Small intestine (tissue), 7 donors: ENCODE results near the gene POU3F1. TPM values are rescaled to one million over a fixed set of nuclear protein-coding genes. Genes with fewer than 3 reads are reported as not detected.

Experiments used
- DNase-seq, 2 donors: peaks; one replicate each; pipeline versions ENCODE4 v3.0.0 to v3.0.0-alpha.2; 2013
- FAIRE-seq: peaks from 2 replicates; lab custom pipeline; 2012; peaks lifted over from hg19 to GRCh38; lab: Jason Lieb, UNC
- H3K27ac ChIP-seq, 3 donors: one replicate each; pipeline ENCODE4 v1.5.1; 2013; ENCODE audit warnings: low read length in 2 of 3, mild to moderate bottlenecking in 2 of 3, control low read depth in 1 of 3, inconsistent platforms in 1 of 3, low read depth in 1 of 3, moderate library complexity in 1 of 3
- H3K27me3 ChIP-seq, 3 donors: one replicate each; pipeline ENCODE4 v1.6.1; 2013; ENCODE audit warnings: low read length in 3 of 3, inconsistent platforms in 1 of 3; ENCODE audit not compliant: control insufficient read depth in 3 of 3, insufficient read depth in 3 of 3
- H3K36me3 ChIP-seq, 3 donors: one replicate each; pipeline ENCODE4 v1.6.1; 2013; ENCODE audit warnings: low read length in 3 of 3, inconsistent platforms in 1 of 3, low read depth in 1 of 3, mild to moderate bottlenecking in 1 of 3, moderate library complexity in 1 of 3; ENCODE audit not compliant: control insufficient read depth in 3 of 3, insufficient read depth in 2 of 3
- H3K4me1 ChIP-seq, 3 donors: one replicate each; pipeline ENCODE4 v1.6.1; 2013; ENCODE audit warnings: low read length in 2 of 3, inconsistent platforms in 1 of 3, low read depth in 1 of 3, mild to moderate bottlenecking in 1 of 3, moderate library complexity in 1 of 3; ENCODE audit not compliant: control insufficient read depth in 3 of 3, insufficient read depth in 2 of 3
- H3K4me3 ChIP-seq, 3 donors: one replicate each; pipeline ENCODE4 v1.5.1; 2013; ENCODE audit warnings: low read length in 3 of 3, control low read depth in 1 of 3, inconsistent platforms in 1 of 3, low read depth in 1 of 3, mild to moderate bottlenecking in 1 of 3, moderate library complexity in 1 of 3
- H3K9me3 ChIP-seq, 2 donors: one replicate each; pipeline ENCODE4 v1.6.1; 2013; ENCODE audit warnings: low read depth in 1 of 2, low read length in 1 of 2; ENCODE audit not compliant: control insufficient read depth in 2 of 2, insufficient read depth in 1 of 2
- WGBS, 3 donors: extraction: QIAGEN DNeasy Blood & Tissue Kit; methylation state at CpG; one replicate each; pipeline ENCODE4 v1.1.7; 2013; 5-methylcytosine and 5-hydroxymethylcytosine counted together
- polyA plus RNA-seq, 4 donors: library from polyadenylated mRNA; stranded (reverse) in 3 of 4; unstranded in 1 of 4; fragments of 200-250 nt in 3 of 4; fragments of 120-200 nt in 1 of 4; gene quantifications; one replicate each; pipeline versions ENCODE4 v1.2.1 to v1.2.3, GENCODE V29; 2013
- donor health status: healthy with polysubstance abuse.
- donor health status: control.
- donor health status: control.
- donor health status: Bipolar disorder and iron deficiency.
- donor health status: healthy.

The POU3F1 gene
- polyA plus RNA-seq, 4 donors, result 0.04 TPM; not detected in 3

DNA sequence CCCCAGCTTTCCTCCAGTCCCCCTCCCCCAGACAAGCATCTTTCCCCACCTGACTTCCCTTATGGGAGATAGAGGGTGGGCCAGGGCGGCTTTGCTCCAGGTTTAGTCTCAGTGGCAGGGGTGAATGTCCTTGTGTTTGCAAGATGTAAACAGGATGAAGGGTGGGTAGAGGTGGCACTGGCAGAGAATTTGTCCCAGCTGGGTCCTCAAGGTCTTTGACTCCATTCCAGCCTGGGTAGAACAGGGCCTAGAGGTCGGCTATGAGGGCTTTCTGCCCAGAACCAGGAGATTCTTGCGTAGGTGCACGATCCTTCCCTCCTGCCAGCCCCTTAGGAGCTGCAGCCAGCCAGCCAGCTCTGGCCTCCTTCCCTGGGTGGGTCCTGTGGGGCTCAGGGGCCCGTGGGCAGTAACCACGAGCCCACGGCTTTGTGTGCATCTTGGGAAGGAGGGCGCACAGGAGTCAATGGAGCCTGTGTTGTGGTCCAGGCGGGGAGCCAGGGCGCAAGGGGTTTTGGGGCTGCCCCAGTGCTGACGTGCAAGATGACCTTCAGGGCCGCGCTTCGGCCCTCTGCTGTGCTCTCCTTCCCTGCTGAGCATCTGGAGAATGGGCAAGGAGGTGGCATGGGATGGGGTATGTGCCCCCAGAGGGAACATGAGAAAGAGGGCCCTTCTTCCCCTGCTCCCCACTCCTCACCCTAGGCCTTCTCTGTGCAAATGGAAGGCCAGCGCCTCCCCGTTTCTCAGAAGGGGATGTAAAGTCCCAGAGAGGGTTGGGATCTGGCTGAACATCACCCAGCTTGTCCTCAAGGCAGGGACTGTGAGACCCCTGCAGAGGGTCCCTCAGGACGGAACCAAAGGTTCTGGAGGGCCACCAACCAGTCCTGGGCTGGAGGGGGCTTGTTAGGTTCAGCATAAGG, 15.7 kb downstream of the POU3F1 start:
- H3K9me3 ChIP-seq, result no peaks in the 10 kb centered on the region
- peaks cover 0 to 17% (median 0%) of the 10 kb centered on the region in 3 donors for H3K4me1 ChIP-seq
- no peak overlapping the region for H3K4me3 ChIP-seq
- no peak overlapping the region for H3K27ac ChIP-seq
- DNase-seq (no peak), FAIRE-seq (no peak)
- H3K36me3 ChIP-seq, result peaks cover 3 to 15% (median 3%) of the 10 kb centered on the region in 3 donors
- WGBS, 3 donors, result 77 to 83% (median 77%) methylated on average over 16 to 17 of the region's 17 CpGs
- no peaks in the 10 kb centered on the region for H3K27me3 ChIP-seq

DNA sequence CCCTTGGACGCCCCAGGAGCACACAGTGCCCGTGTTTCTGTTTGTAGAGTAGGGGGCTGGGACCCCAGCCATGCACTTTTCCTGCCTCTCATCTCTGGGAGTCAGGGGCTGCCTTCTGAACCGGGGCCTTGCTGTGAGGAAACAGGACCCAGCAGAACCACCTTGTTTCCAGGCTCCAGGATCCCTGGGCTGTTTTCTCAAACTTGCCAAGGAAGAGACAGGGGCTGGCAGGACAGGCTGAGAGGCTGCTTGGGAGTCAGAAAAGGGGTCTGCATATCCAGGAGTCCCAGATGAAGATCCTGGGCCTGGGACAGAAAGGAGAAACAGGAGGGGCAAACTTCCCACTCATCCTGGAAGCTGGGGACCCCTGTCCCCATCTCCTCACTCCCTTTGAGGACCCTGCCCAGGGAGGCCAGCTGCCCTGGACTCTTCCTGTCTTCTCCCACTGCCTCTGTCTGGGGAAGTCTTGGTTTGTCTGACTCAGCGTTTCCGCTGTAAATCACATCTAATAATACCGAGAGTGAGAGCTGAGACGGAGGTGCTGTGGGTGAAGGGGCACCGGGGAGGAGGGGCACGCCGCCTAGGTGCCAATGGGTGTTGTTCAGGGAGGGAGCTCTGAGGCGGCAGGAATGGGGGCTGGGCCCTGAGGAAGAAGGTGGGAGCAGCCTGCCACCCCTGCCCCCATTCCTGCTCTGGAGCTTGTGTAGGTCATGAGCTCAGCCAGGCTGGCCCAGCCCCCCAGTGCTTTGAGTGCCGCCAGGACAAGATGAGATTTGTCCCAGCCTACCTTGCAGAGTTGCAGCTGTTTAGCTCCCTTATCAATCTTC, 16.7 kb downstream of the POU3F1 start:
- peaks cover 0 to 17% (median 0%) of the 10 kb centered on the region in 3 donors for H3K4me1 ChIP-seq
- WGBS, 3 donors, result 9 to 15% (median 11%) methylated on average over 12 of the region's 12 CpGs
- no peak overlapping the region for H3K4me3 ChIP-seq
- H3K27ac ChIP-seq, result peak overlapping the region in 1 of 3 donors; percentile 0
- no peaks in the 10 kb centered on the region for H3K9me3 ChIP-seq
- DNase-seq, result peak in 1 of 2 donors; percentile 65
- peaks cover 7 to 25% (median 9%) of the 10 kb centered on the region in 3 donors for H3K36me3 ChIP-seq
- FAIRE-seq, result no peak
- no peaks in the 10 kb centered on the region for H3K27me3 ChIP-seq

DNA sequence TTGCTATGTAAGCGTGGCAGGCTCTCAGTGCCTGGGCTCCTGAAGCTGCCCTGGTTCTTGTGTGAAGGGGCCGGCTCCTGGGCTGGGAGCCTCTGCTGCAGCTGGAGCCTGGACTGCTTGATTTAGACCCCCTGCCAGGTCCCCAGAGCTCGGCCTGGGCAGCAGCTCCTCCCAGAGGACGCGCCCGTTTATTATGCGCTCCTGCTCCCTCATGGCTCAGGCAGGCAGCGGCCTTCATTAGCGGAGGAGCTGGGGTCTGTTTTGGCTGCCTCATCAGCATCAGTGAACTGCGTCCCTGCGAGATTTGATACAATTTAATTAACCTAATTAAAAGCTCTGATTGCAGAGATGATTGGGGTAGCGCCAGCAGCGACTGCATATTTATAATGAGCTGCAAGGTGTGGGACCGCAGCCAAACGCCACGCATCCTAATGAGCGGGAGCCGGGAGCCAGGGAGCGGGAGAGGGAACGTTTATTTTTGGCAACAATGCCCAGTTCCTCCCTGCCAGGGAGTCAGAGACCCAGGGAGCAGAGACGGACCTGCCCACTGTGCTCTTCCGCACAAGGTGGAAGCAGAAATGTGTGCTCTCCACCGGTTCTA, 17.4 kb downstream of the POU3F1 start:
- H3K27me3 ChIP-seq, result no peaks in the 10 kb centered on the region
- no peak for FAIRE-seq
- H3K27ac ChIP-seq, result no peak overlapping the region
- H3K9me3 ChIP-seq, result no peaks in the 10 kb centered on the region
- peaks cover 9 to 26% (median 11%) of the 10 kb centered on the region in 3 donors for H3K36me3 ChIP-seq
- WGBS, 3 donors, result 19 to 36% (median 32%) methylated on average over 21 to 23 of the region's 23 CpGs
- no peak overlapping the region for H3K4me3 ChIP-seq
- peaks cover 0 to 17% (median 0%) of the 10 kb centered on the region in 3 donors for H3K4me1 ChIP-seq
- no peak for DNase-seq

DNA sequence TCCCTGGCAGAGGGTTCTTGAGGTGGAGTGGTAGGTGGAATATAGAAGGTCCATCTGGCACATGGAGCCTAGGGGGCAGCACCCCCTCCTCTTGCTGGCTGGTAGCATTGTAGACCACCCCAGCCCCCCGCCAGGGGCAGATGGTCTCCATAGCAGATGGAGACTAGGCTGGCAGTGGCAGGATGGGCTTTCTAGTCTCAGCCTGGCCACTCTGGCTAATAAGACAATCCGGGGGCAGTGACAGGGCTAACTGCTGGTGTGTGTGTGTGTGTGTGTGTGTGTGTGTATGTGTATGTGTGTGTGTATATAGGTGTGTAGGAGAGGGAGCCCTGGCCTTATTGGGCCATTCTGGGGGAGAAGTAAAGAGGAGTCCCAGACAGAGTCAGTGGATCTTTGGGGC, 17.9 kb downstream of the POU3F1 start:
- no peak overlapping the region for H3K4me3 ChIP-seq
- DNase-seq, result no peak
- no peaks in the 10 kb centered on the region for H3K9me3 ChIP-seq
- WGBS, 3 donors, result 52 to 75% (median 65%) methylated on average over 2 of the region's 2 CpGs
- H3K4me1 ChIP-seq, result peaks cover 0 to 17% (median 0%) of the 10 kb centered on the region in 3 donors
- FAIRE-seq, result no peak
- H3K27ac ChIP-seq, result no peak overlapping the region
- no peaks in the 10 kb centered on the region for H3K27me3 ChIP-seq
- peaks cover 9 to 29% (median 11%) of the 10 kb centered on the region in 3 donors for H3K36me3 ChIP-seq

DNA sequence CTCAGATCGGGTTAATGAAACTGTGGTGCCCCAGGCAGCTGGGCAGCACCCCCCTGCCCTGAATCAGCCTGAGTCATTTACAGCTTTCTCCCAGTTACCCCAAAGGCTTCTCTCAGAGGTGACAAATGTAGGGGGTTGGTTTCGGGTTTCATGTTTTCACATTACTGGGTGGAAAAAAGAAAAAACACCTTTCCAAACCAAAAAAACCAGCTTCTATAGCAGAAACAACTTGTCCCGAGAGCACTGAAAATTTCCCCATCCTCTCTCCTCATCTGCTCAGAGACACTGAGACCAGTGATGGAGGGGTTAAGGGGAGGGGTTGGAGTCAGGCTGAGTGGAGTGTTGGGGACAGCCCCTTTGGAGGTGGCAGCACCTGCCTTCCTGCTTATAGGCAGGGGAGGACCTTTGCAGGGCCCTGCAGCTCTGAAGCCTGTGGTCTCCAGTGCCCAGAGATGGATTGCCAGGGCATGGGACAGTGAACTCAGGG, 18.4 kb downstream of the POU3F1 start:
- Histone ChIP-seq H3K36me3 (peaks cover 9 to 30% (median 11%) of the 10 kb centered on the region in 3 donors), H3K4me1 (peaks cover 0 to 17% (median 0%) of the 10 kb centered on the region in 3 donors), H3K27ac (no peak overlapping the region), H3K9me3 (no peaks in the 10 kb centered on the region), H3K4me3 (no peak overlapping the region), H3K27me3 (no peaks in the 10 kb centered on the region)
- WGBS, 3 donors, result 52 to 65% (median 64%) methylated on average over 3 of the region's 3 CpGs
- DNase-seq (no peak), FAIRE-seq (no peak)

DNA sequence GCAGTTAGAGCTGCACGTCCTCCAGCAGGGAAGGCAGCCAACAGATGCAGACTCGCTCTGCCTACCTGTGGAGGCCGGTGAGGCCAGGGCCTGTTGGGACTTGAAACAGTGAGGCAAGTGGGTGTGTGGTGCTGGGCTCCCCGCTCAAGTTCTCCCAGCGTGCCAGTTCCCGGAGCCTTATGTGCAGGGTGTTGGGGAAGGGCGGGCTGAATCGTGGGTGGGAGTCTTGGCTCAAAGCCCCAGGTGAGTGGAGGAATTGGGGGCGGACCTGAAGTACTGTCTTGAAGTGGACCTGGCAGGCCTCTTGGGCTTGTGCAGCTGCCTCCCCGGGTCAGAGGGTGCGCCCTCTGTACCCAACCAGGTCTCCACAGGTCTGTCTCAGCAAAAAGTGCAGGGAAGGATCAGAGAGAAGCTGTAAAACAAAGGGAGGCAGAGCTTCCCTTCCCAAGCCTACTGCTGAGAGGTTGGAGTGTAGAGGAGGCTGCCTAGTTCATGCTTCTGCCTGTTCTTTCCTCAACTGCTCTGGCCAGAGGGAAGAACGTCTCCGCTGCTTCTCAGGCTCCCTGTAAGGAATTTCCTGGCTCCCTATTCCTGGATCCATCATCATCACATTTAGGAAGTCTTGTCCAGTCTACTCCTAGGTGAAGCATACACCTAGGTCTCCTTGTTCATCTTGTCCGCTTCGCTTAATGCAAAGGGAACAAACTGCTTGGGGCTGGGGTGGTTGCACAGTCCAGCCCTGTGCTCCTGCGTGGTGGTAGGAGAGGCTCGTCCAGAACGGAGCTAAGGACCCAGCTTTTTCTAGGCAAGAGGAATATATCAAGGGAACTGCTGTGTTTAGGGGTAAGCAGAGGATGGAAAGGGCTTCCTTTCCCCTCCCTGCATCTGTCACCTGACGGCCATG, 19.1 kb downstream of the POU3F1 start:
- DNase-seq (no peak), FAIRE-seq (no peak)
- no peak overlapping the region for H3K27ac ChIP-seq
- no peak overlapping the region for H3K4me3 ChIP-seq
- no peaks in the 10 kb centered on the region for H3K27me3 ChIP-seq
- 80 to 83% (median 81%) methylated on average over 19 of the region's 19 CpGs for WGBS, 3 donors
- H3K9me3 ChIP-seq, result no peaks in the 10 kb centered on the region
- H3K4me1 ChIP-seq, result peaks cover 0 to 17% (median 0%) of the 10 kb centered on the region in 3 donors
- H3K36me3 ChIP-seq, result peaks cover 13 to 30% (median 15%) of the 10 kb centered on the region in 3 donors

DNA sequence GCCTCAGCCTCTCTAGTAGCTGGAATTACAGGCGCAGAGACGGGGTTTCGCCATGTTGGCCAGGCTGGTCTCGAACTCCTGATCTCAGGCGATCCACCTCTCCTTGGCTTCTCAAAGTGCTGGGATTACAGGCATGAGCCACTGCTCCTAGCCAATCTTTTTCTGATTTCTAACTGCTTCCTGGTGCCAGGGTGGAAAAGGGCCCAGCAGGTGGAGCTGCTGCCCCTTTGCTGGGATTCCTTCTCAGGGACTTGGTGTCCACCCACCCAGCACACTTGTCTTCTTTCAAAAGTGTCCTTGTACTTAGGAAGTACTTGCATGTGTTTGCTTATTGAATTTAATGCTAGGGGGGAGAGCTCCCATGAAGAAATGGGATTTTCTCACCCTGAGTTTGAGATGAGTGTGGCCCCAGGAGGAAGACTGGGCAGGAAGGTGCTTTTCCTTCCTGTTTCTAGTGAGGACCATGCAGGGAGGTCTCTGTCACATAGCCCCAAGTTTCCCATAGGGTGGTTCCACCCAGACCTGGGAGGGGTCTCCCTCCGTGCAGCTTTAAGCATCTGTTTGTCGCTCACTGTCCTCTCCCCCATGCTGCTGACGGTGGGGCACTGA, 19.9 kb downstream of the POU3F1 start:
- Histone ChIP-seq H3K27me3 (no peaks in the 10 kb centered on the region), H3K27ac (no peak overlapping the region), H3K4me1 (peaks cover 0 to 17% (median 0%) of the 10 kb centered on the region in 3 donors), H3K4me3 (no peak overlapping the region), H3K9me3 (no peaks in the 10 kb centered on the region), H3K36me3 (peaks cover 17 to 37% (median 20%) of the 10 kb centered on the region in 3 donors)
- DNase-seq (peak; percentile 28 to 66), FAIRE-seq (no peak)
- 78 to 85% (median 82%) methylated on average over 8 of the region's 8 CpGs for WGBS, 3 donors
